Caco-2 (cell line): Measurements from ENCODE around the gene SCTR. TPM values are rescaled to one million over a fixed set of nuclear protein-coding genes. Genes with fewer than 3 reads are reported as not detected.

ENCODE experiments used
- BruUV-seq: library from RNA; stranded (reverse); fragments of 400-500 nt; replicated peaks from 2 replicates; lab custom pipeline; 2021; lab: Mats Ljungman, UMichigan
- CTCF ChIA-PET: fragments of 300-600 bp; sonication (Branson Sonifier 250); formaldehyde crosslinking; loops from one replicate; lab custom pipeline; 2022; ENCODE audit warnings: antibody characterized with exemption; lab: Charles Lee
- POLR2A ChIA-PET: fragments of 300-600 bp; sonication (Branson Sonifier 250); formaldehyde crosslinking; loops from one replicate; lab custom pipeline; 2022; ENCODE audit warnings: antibody characterized with exemption; lab: Charles Lee
- DNase-seq, 2 experiments: peaks; one replicate each; pipeline versions ENCODE4 v3.0.0 to v3.0.0-alpha.2; 2020 to 2022
- H3K27me3 ChIP-seq: replicated peaks from 2 replicates; pipeline ENCODE4 v1.6.0; 2011; ENCODE audit warnings: low read length; ENCODE audit not compliant: control insufficient read depth, insufficient read depth
- H3K36me3 ChIP-seq: 2 replicates; pipeline ENCODE4 v1.5.1; 2011; ENCODE audit warnings: low read length; ENCODE audit not compliant: control insufficient read depth, insufficient read depth
- H3K4me1 ChIP-seq: fragments of 250-450 bp; sonication (Bioruptor Pico); 2 replicates; pipeline ENCODE4 v1.5.1; 2020; ENCODE audit warnings: mild to moderate bottlenecking
- H3K4me3 ChIP-seq: 2 replicates; pipeline ENCODE4 v1.5.1; 2011; ENCODE audit warnings: low read depth, mild to moderate bottlenecking, control low read depth, low read length
- H3K9me3 ChIP-seq: fragments of 250-450 bp; sonication (Bioruptor Pico); 2 replicates; pipeline ENCODE4 v1.5.1; 2020; ENCODE audit warnings: mild to moderate bottlenecking, moderate library complexity
- H3K27ac Mint-ChIP-seq: one replicate; pipeline ENCODE4 v1.8.0; 2022; ENCODE audit warnings: mixed read lengths; ENCODE audit not compliant: unreplicated experiment
- H3K27me3 Mint-ChIP-seq: one replicate; pipeline ENCODE4 v1.8.0; 2022; ENCODE audit warnings: mixed read lengths; ENCODE audit not compliant: insufficient read depth, unreplicated experiment
- H3K36me3 Mint-ChIP-seq: one replicate; pipeline ENCODE4 v1.8.0; 2022; ENCODE audit warnings: mild to moderate bottlenecking, mixed read lengths; ENCODE audit not compliant: insufficient read depth, unreplicated experiment
- H3K4me1 Mint-ChIP-seq: one replicate; pipeline ENCODE4 v1.8.0; 2022; ENCODE audit warnings: low read depth, mixed read lengths; ENCODE audit not compliant: unreplicated experiment
- H3K4me3 Mint-ChIP-seq: one replicate; pipeline ENCODE4 v1.8.0; 2022; ENCODE audit warnings: mild to moderate bottlenecking, moderate library complexity, mixed read lengths; ENCODE audit not compliant: unreplicated experiment
- H3K9me3 Mint-ChIP-seq: one replicate; pipeline ENCODE4 v1.8.0; 2022; ENCODE audit warnings: mixed read lengths; ENCODE audit not compliant: unreplicated experiment
- CTCF ChIP-seq, 2 experiments: fragments of 200-600 bp in 1 of 2; IDR thresholded peaks; 1 replicate in 1 of 2; 2 replicates in 1 of 2; pipeline versions ENCODE4 v1.5.1 to v1.8.0; 2011 to 2022; ENCODE audit warnings: antibody characterized with exemption in 1 of 2, control low read depth in 1 of 2, inconsistent platforms in 1 of 2, low read depth in 1 of 2, low read length in 1 of 2, mild to moderate bottlenecking in 1 of 2, moderate library complexity in 1 of 2; ENCODE audit not compliant: insufficient read depth in 1 of 2, severe bottlenecking in 1 of 2, unreplicated experiment in 1 of 2
- intact Hi-C: fragments of 100-400 bp; cut with micrococcal nuclease; formaldehyde crosslinking; loops from one replicate; pipeline ENCODE4 v1.10.0; 2022; ENCODE audit not compliant: unreplicated experiment
- total RNA-seq: library from RNA; stranded (reverse); gene quantifications from 2 replicates; pipeline ENCODE4 v1.2.3, GENCODE V29; 2022

SCTR gene
- total RNA-seq, 1 experiment from 2014 or later = not detected

- intact Hi-C loops = no loop called here
- H3K27ac Mint-ChIP-seq = no peak overlapping the region
- POLR2A ChIA-PET = interaction anchor here (0.6 kb wide), 1 partner anchor 12 kb away, joined by 5 read pairs; the partner anchor contains the start of gene TMEM37
These were observed 104.3 kb downstream of the SCTR start for GRCh38 chr2:119419803-119420508.

GRCh38 chr2:119419065-119419464, 105.2 kb downstream of the SCTR start:
- intact Hi-C loops = no loop called here
- Mint-ChIP-seq H3K4me3 (no peak overlapping the region), H3K27me3 (no peaks in the 10 kb centered on the region), H3K9me3 (peaks cover 28% of the 10 kb centered on the region), H3K27ac (no peak overlapping the region), H3K36me3 (no peaks in the 10 kb centered on the region), H3K4me1 (no peaks in the 10 kb centered on the region)
- no peak for DNase-seq
- Histone ChIP-seq H3K36me3 (no peaks in the 10 kb centered on the region), H3K4me3 (no peak overlapping the region), H3K4me1 (peaks cover 7% of the 10 kb centered on the region), H3K9me3 (peaks cover 13% of the 10 kb centered on the region), H3K27me3 (no peaks in the 10 kb centered on the region)
- ChIA-PET POLR2A (no interaction called here), CTCF (no interaction called here)
- no peak for TF ChIP-seq CTCF (IDR thresholded peaks at IDR 0.05; ENCODE audit: insufficient read depth in 1 of 2, low read depth in 1 of 2, low read length in 1 of 2, severe bottlenecking in 1 of 2, unreplicated experiment in 1 of 2)
- no TSS peak for BruUV-seq

More at GRCh38 chr2:119419803-119420508, 104.3 kb downstream of the SCTR start:
- no peaks in the 10 kb centered on the region for H3K27me3 Mint-ChIP-seq
- H3K4me1 ChIP-seq = peaks cover 7% of the 10 kb centered on the region
- no peaks in the 10 kb centered on the region for H3K36me3 ChIP-seq
- no peak for TF ChIP-seq CTCF (IDR thresholded peaks at IDR 0.05; ENCODE audit: insufficient read depth in 1 of 2, low read depth in 1 of 2, low read length in 1 of 2, severe bottlenecking in 1 of 2, unreplicated experiment in 1 of 2)
- H3K36me3 Mint-ChIP-seq = no peaks in the 10 kb centered on the region
- no peak overlapping the region for H3K4me3 Mint-ChIP-seq
- peaks cover 20% of the 10 kb centered on the region for H3K9me3 Mint-ChIP-seq
- CTCF ChIA-PET = no interaction called here
- peak in 1 of 2 experiments; percentile 7 for DNase-seq
- no TSS peak for BruUV-seq
- H3K9me3 ChIP-seq = peaks cover 10% of the 10 kb centered on the region; the same call in 1 of the 2 replicates
- peaks cover 1% of the 10 kb centered on the region for H3K4me1 Mint-ChIP-seq
- H3K4me3 ChIP-seq = no peak overlapping the region
- H3K27me3 ChIP-seq = no peaks in the 10 kb centered on the region

GRCh38 chr2:119417908-119418307, 106.4 kb downstream of the SCTR start:
- intact Hi-C loops = no loop called here
- H3K4me1 Mint-ChIP-seq = no peaks in the 10 kb centered on the region
- Histone ChIP-seq H3K9me3 (peaks cover 13% of the 10 kb centered on the region), H3K27me3 (no peaks in the 10 kb centered on the region), H3K36me3 (no peaks in the 10 kb centered on the region), H3K4me1 (peaks cover 7% of the 10 kb centered on the region), H3K4me3 (no peak overlapping the region)
- H3K27ac Mint-ChIP-seq = no peak overlapping the region
- ChIA-PET CTCF (no interaction called here), POLR2A (no interaction called here)
- peak in 1 of 2 experiments; percentile 9 for DNase-seq
- BruUV-seq = no TSS peak
- no peak overlapping the region for H3K4me3 Mint-ChIP-seq
- no peaks in the 10 kb centered on the region for H3K27me3 Mint-ChIP-seq
- H3K36me3 Mint-ChIP-seq = no peaks in the 10 kb centered on the region
- H3K9me3 Mint-ChIP-seq = peaks cover 28% of the 10 kb centered on the region
- no peak for TF ChIP-seq CTCF (IDR thresholded peaks at IDR 0.05; ENCODE audit: insufficient read depth in 1 of 2, low read depth in 1 of 2, low read length in 1 of 2, severe bottlenecking in 1 of 2, unreplicated experiment in 1 of 2)
